Caco-2 (cell line): ENCODE results near the gene PKIG. TPM values are rescaled to one million over a fixed set of nuclear protein-coding genes. Genes with fewer than 3 reads are reported as not detected.

Experiments used
- BruUV-seq: library from RNA; stranded (reverse); fragments of 400-500 nt; replicated peaks from 2 replicates; lab custom pipeline; 2021; lab: Mats Ljungman, UMichigan
- CTCF ChIA-PET: fragments of 300-600 bp; sonication (Branson Sonifier 250); formaldehyde crosslinking; loops from one replicate; lab custom pipeline; 2022; ENCODE audit warnings: antibody characterized with exemption; lab: Charles Lee
- POLR2A ChIA-PET: fragments of 300-600 bp; sonication (Branson Sonifier 250); formaldehyde crosslinking; loops from one replicate; lab custom pipeline; 2022; ENCODE audit warnings: antibody characterized with exemption; lab: Charles Lee
- DNase-seq, 2 experiments: peaks; one replicate each; pipeline versions ENCODE4 v3.0.0 to v3.0.0-alpha.2; 2020 to 2022
- H3K27me3 ChIP-seq: replicated peaks from 2 replicates; pipeline ENCODE4 v1.6.0; 2011; ENCODE audit warnings: low read length; ENCODE audit not compliant: control insufficient read depth, insufficient read depth
- H3K36me3 ChIP-seq: 2 replicates; pipeline ENCODE4 v1.5.1; 2011; ENCODE audit warnings: low read length; ENCODE audit not compliant: control insufficient read depth, insufficient read depth
- H3K4me1 ChIP-seq: fragments of 250-450 bp; sonication (Bioruptor Pico); 2 replicates; pipeline ENCODE4 v1.5.1; 2020; ENCODE audit warnings: mild to moderate bottlenecking
- H3K4me3 ChIP-seq: 2 replicates; pipeline ENCODE4 v1.5.1; 2011; ENCODE audit warnings: low read depth, mild to moderate bottlenecking, control low read depth, low read length
- H3K9me3 ChIP-seq: fragments of 250-450 bp; sonication (Bioruptor Pico); 2 replicates; pipeline ENCODE4 v1.5.1; 2020; ENCODE audit warnings: mild to moderate bottlenecking, moderate library complexity
- H3K27ac Mint-ChIP-seq: one replicate; pipeline ENCODE4 v1.8.0; 2022; ENCODE audit warnings: mixed read lengths; ENCODE audit not compliant: unreplicated experiment
- H3K27me3 Mint-ChIP-seq: one replicate; pipeline ENCODE4 v1.8.0; 2022; ENCODE audit warnings: mixed read lengths; ENCODE audit not compliant: insufficient read depth, unreplicated experiment
- H3K36me3 Mint-ChIP-seq: one replicate; pipeline ENCODE4 v1.8.0; 2022; ENCODE audit warnings: mild to moderate bottlenecking, mixed read lengths; ENCODE audit not compliant: insufficient read depth, unreplicated experiment
- H3K4me1 Mint-ChIP-seq: one replicate; pipeline ENCODE4 v1.8.0; 2022; ENCODE audit warnings: low read depth, mixed read lengths; ENCODE audit not compliant: unreplicated experiment
- H3K4me3 Mint-ChIP-seq: one replicate; pipeline ENCODE4 v1.8.0; 2022; ENCODE audit warnings: mild to moderate bottlenecking, moderate library complexity, mixed read lengths; ENCODE audit not compliant: unreplicated experiment
- H3K9me3 Mint-ChIP-seq: one replicate; pipeline ENCODE4 v1.8.0; 2022; ENCODE audit warnings: mixed read lengths; ENCODE audit not compliant: unreplicated experiment
- intact Hi-C: fragments of 100-400 bp; cut with micrococcal nuclease; formaldehyde crosslinking; loops from one replicate; pipeline ENCODE4 v1.10.0; 2022; ENCODE audit not compliant: unreplicated experiment
- total RNA-seq: library from RNA; stranded (reverse); gene quantifications from 2 replicates; pipeline ENCODE4 v1.2.3, GENCODE V29; 2022
- TF ChIP-seq, protein P1 (sequence below), 2 experiments: fragments of 200-600 bp in 1 of 2; IDR thresholded peaks; 1 replicate in 1 of 2; 2 replicates in 1 of 2; pipeline versions ENCODE4 v1.5.1 to v1.8.0; 2011 to 2022; ENCODE audit warnings: antibody characterized with exemption in 1 of 2, control low read depth in 1 of 2, inconsistent platforms in 1 of 2, low read depth in 1 of 2, low read length in 1 of 2, mild to moderate bottlenecking in 1 of 2, moderate library complexity in 1 of 2; ENCODE audit not compliant: insufficient read depth in 1 of 2, severe bottlenecking in 1 of 2, unreplicated experiment in 1 of 2

The PKIG gene
- total RNA-seq, 1 experiment from 2014 or later, result 25.9 TPM

DNA sequence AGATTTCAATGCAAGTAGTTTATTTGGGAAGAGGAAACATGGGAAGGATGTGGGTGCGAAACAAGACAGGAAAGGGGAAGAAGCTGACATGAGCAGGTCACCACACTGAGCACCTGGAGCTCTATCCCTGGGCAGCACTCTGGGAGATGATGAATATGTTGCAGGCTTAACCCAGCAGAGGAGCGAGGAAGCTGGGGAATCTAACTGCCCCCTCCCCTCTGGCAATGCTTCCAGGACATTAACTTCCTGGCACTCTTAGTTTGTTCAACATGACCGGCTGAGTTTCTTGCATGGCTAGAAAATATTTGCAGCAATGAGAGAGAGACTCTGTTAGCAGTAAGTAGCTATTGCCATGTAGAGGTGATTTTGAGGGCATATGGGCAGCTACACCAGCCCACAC, 74.1 kb downstream of the PKIG start:
- POLR2A ChIA-PET, result no interaction called here
- CTCF ChIA-PET, result interaction anchor here (0.6 to 1.8 kb wide), 2 partner anchors 27 to 245 kb away, joined by 5 to 7 read pairs; no protein-coding TSS in a partner anchor
- Mint-ChIP-seq H3K36me3 (peaks cover 6% of the 10 kb centered on the region), H3K27me3 (peaks cover 16% of the 10 kb centered on the region), H3K9me3 (peaks cover 12% of the 10 kb centered on the region), H3K4me1 (peaks cover 12% of the 10 kb centered on the region), H3K27ac (no peak overlapping the region), H3K4me3 (no peak overlapping the region)
- TF ChIP-seq, protein P1, sequence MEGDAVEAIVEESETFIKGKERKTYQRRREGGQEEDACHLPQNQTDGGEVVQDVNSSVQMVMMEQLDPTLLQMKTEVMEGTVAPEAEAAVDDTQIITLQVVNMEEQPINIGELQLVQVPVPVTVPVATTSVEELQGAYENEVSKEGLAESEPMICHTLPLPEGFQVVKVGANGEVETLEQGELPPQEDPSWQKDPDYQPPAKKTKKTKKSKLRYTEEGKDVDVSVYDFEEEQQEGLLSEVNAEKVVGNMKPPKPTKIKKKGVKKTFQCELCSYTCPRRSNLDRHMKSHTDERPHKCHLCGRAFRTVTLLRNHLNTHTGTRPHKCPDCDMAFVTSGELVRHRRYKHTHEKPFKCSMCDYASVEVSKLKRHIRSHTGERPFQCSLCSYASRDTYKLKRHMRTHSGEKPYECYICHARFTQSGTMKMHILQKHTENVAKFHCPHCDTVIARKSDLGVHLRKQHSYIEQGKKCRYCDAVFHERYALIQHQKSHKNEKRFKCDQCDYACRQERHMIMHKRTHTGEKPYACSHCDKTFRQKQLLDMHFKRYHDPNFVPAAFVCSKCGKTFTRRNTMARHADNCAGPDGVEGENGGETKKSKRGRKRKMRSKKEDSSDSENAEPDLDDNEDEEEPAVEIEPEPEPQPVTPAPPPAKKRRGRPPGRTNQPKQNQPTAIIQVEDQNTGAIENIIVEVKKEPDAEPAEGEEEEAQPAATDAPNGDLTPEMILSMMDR (IDR thresholded peaks at IDR 0.05; ENCODE audit: insufficient read depth in 1 of 2, low read depth in 1 of 2, low read length in 1 of 2, severe bottlenecking in 1 of 2, unreplicated experiment in 1 of 2), result no peak
- BruUV-seq, result no TSS peak
- DNase-seq, result no peak
- Histone ChIP-seq H3K27me3 (no peaks in the 10 kb centered on the region), H3K36me3 (no peaks in the 10 kb centered on the region), H3K9me3 (no peaks in the 10 kb centered on the region; the same call in 1 of the 2 replicates), H3K4me3 (no peak overlapping the region), H3K4me1 (no peaks in the 10 kb centered on the region)
- intact Hi-C loops, result no loop called here

DNA sequence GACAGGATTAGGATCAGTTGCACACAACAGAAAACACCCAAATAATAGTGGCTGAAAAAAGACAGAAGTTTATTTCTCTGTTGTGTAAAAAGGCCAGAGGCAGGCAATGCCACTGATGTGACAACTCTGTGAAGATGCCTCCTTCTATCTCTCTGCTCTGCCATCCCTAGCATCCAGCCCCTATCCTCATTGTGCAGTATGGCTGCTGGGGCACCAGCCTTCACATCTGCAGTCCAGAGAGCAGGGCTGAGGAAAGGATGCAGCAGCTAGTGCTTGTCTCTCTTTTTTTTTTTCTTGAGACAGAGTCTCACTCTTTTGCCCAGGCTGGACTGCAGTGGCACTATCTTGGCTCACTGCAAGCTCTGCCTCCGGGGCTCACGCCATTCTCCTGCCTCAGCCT, 75.5 kb downstream of the PKIG start:
- no peak for DNase-seq
- TF ChIP-seq, protein P1 (IDR thresholded peaks at IDR 0.05; ENCODE audit: insufficient read depth in 1 of 2, low read depth in 1 of 2, low read length in 1 of 2, severe bottlenecking in 1 of 2, unreplicated experiment in 1 of 2), result no peak
- intact Hi-C loops, result no loop called here
- Histone ChIP-seq H3K4me1 (no peaks in the 10 kb centered on the region), H3K9me3 (no peaks in the 10 kb centered on the region; the same call in 1 of the 2 replicates), H3K36me3 (no peaks in the 10 kb centered on the region), H3K27me3 (no peaks in the 10 kb centered on the region), H3K4me3 (no peak overlapping the region)
- Mint-ChIP-seq H3K27ac (no peak overlapping the region), H3K4me3 (no peak overlapping the region), H3K36me3 (peaks cover 6% of the 10 kb centered on the region), H3K4me1 (peaks cover 5% of the 10 kb centered on the region), H3K9me3 (peaks cover 12% of the 10 kb centered on the region), H3K27me3 (peaks cover 13% of the 10 kb centered on the region)
- CTCF ChIA-PET, result no interaction called here
- no TSS peak for BruUV-seq
- POLR2A ChIA-PET, result no interaction called here

DNA sequence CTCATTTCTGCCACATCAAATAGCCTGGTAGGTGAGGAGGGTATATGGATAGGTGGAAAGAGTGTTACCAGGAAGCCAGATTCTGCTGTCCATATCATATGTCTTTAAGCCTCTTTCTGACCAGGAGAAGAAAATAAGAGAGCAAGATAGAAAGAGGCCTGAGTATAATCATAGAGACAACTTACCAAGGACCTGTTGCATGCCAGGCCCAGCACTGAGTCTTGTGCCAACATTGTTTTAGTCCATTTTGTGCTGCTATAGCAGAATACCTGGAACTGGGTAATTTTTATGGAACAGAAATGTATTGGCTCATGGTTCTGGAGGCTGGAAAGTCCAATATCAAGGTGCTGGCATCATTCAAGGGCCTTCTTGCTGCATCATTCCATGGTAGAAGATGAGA, 76.4 kb downstream of the PKIG start:
- TF ChIP-seq, protein P1 (IDR thresholded peaks at IDR 0.05; ENCODE audit: insufficient read depth in 1 of 2, low read depth in 1 of 2, low read length in 1 of 2, severe bottlenecking in 1 of 2, unreplicated experiment in 1 of 2), result no peak
- H3K4me3 Mint-ChIP-seq, result no peak overlapping the region
- no TSS peak for BruUV-seq
- intact Hi-C loops, result no loop called here
- Histone ChIP-seq H3K36me3 (no peaks in the 10 kb centered on the region), H3K9me3 (no peaks in the 10 kb centered on the region; the same call in 1 of the 2 replicates), H3K4me1 (no peaks in the 10 kb centered on the region), H3K4me3 (no peak overlapping the region), H3K27me3 (no peaks in the 10 kb centered on the region)
- peaks cover 10% of the 10 kb centered on the region for H3K27me3 Mint-ChIP-seq
- H3K27ac Mint-ChIP-seq, result no peak overlapping the region
- DNase-seq, result no peak
- ChIA-PET POLR2A (no interaction called here), CTCF (no interaction called here)
- H3K9me3 Mint-ChIP-seq, result peaks cover 4% of the 10 kb centered on the region
- no peaks in the 10 kb centered on the region for H3K4me1 Mint-ChIP-seq
- no peaks in the 10 kb centered on the region for H3K36me3 Mint-ChIP-seq
